ENCODE data around the gene MUC20. TPM values are rescaled to one million over a fixed set of nuclear protein-coding genes. Genes with fewer than 3 reads are reported as not detected.
"Not testable (repeated sequence)": the region's sequence is repeated elsewhere in the genome, so short reads cannot be mapped to it uniquely, and the experiment has no call there.

MUC20 gene
- total and polyA plus RNA-seq, 2 experiments from 2014 or later: 0.29 TPM; not detected in 1

- TF ChIP-seq, protein P1, sequence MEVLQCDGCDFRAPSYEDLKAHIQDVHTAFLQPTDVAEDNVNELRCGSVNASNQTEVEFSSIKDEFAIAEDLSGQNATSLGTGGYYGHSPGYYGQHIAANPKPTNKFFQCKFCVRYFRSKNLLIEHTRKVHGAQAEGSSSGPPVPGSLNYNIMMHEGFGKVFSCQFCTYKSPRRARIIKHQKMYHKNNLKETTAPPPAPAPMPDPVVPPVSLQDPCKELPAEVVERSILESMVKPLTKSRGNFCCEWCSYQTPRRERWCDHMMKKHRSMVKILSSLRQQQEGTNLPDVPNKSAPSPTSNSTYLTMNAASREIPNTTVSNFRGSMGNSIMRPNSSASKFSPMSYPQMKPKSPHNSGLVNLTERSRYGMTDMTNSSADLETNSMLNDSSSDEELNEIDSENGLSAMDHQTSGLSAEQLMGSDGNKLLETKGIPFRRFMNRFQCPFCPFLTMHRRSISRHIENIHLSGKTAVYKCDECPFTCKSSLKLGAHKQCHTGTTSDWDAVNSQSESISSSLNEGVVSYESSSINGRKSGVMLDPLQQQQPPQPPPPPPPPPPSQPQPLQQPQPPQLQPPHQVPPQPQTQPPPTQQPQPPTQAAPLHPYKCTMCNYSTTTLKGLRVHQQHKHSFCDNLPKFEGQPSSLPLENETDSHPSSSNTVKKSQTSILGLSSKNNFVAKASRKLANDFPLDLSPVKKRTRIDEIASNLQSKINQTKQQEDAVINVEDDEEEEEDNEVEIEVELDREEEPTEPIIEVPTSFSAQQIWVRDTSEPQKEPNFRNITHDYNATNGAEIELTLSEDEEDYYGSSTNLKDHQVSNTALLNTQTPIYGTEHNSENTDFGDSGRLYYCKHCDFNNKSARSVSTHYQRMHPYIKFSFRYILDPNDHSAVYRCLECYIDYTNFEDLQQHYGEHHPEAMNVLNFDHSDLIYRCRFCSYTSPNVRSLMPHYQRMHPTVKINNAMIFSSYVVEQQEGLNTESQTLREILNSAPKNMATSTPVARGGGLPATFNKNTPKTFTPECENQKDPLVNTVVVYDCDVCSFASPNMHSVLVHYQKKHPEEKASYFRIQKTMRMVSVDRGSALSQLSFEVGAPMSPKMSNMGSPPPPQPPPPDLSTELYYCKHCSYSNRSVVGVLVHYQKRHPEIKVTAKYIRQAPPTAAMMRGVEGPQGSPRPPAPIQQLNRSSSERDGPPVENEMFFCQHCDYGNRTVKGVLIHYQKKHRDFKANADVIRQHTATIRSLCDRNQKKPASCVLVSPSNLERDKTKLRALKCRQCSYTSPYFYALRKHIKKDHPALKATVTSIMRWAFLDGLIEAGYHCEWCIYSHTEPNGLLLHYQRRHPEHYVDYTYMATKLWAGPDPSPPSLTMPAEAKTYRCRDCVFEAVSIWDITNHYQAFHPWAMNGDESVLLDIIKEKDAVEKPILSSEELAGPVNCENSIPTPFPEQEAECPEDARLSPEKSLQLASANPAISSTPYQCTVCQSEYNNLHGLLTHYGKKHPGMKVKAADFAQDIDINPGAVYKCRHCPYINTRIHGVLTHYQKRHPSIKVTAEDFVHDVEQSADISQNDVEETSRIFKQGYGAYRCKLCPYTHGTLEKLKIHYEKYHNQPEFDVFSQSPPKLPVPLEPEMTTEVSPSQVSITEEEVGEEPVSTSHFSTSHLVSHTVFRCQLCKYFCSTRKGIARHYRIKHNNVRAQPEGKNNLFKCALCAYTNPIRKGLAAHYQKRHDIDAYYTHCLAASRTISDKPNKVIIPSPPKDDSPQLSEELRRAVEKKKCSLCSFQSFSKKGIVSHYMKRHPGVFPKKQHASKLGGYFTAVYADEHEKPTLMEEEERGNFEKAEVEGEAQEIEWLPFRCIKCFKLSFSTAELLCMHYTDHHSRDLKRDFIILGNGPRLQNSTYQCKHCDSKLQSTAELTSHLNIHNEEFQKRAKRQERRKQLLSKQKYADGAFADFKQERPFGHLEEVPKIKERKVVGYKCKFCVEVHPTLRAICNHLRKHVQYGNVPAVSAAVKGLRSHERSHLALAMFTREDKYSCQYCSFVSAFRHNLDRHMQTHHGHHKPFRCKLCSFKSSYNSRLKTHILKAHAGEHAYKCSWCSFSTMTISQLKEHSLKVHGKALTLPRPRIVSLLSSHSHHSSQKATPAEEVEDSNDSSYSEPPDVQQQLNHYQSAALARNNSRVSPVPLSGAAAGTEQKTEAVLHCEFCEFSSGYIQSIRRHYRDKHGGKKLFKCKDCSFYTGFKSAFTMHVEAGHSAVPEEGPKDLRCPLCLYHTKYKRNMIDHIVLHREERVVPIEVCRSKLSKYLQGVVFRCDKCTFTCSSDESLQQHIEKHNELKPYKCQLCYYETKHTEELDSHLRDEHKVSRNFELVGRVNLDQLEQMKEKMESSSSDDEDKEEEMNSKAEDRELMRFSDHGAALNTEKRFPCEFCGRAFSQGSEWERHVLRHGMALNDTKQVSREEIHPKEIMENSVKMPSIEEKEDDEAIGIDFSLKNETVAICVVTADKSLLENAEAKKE (CRISPR knock-in tag; IDR thresholded peaks at IDR 0.05): no peak
Measured at GRCh38 chr3:195690951-195691350, 29.8 kb upstream of the MUC20 start (continued).

DNA sequence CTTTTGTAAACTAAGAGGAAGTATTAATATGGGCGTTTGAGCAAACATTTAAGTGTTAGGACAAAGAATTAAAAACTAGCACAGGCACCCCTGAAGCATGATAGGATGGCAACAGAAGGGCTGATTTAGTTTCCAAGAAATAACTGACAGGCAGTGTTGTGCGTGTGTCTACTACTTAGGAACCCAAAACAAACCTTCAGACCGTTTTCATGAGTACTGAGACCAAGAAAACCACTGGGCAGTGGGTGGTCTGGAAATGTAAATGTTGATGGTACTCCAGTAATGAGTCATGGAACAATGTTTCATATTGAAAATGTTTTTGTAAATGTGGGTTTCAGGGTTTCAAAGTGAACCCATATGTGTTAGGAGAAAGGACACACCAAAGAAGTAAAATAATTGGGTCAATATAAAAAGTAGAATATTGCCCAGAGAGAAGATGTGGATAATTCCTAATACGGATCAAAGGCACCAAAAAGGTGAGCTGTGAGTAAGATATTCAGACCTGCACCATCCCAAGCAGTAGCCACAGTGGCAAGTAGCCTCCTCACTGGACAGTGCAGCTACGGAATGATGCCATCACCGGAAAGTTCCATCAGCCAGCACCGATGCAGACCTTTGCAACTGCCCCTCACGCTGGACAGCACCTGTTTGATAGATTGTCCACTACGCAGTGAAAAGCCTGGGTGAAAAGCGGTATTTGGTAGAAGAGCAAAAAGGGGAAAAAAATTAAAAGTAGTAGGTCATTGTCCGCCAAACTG is 29.0 kb upstream of the MUC20 start:
- H3F3A ChIP-seq (replicated peaks; ENCODE audit: low read depth); ATAC-seq; H3K4me1 Mint-ChIP-seq; H3K4me3 ChIP-seq; H3K9me3 Mint-ChIP-seq; H3K4me1 ChIP-seq (ENCODE audit: insufficient read depth); H3K79me2 ChIP-seq (replicated peaks; ENCODE audit: insufficient read depth); H3K9me2 ChIP-seq (ENCODE audit: insufficient read depth); H2AFZ ChIP-seq; H3K4me3 Mint-ChIP-seq; H3K27ac Mint-ChIP-seq; H3K27me3 Mint-ChIP-seq (ENCODE audit: insufficient read depth, low read depth, poor library complexity); H3K27ac ChIP-seq (ENCODE audit: low read depth); H4K20me1 ChIP-seq (replicated peaks; ENCODE audit: insufficient read depth); H3K4me2 ChIP-seq; DNase-seq (ENCODE audit: low spot score); H3K27me3 ChIP-seq (ENCODE audit: insufficient read depth); H3K36me3 ChIP-seq (ENCODE audit: insufficient read depth): not testable (repeated sequence)
- H3K36me3 Mint-ChIP-seq (ENCODE audit: low read depth): peaks cover 19% of the 10 kb centered on the region

DNA sequence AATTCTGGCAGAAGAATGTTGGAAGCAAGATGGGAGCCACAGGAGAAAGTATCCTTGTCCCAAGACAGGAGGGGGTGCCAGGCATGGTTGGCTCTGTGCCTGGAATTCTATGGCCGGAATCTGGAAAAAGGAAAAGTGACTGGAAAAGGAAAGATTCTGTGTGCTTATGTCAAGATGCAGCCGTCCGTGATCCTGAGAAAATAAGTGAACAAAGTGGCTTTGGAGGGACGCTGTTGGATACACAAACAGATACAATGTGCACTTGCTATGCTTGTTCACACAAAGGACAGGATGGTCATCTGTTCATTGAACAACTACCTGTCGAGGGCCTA is 28.5 kb upstream of the MUC20 start:
- no peak for ATAC-seq
- no peak overlapping the region for H3K27ac ChIP-seq (ENCODE audit: low read depth)
- no peak for TF ChIP-seq EZH2 (IDR thresholded peaks at IDR 0.05; ENCODE audit: low read depth, unreplicated experiment)
- no peak for TF ChIP-seq STAT1 (IDR thresholded peaks at IDR 0.05; ENCODE audit: unreplicated experiment)
- no peak for TF ChIP-seq ETS1 (IDR thresholded peaks at IDR 0.05)
- TF ChIP-seq, protein P2, sequence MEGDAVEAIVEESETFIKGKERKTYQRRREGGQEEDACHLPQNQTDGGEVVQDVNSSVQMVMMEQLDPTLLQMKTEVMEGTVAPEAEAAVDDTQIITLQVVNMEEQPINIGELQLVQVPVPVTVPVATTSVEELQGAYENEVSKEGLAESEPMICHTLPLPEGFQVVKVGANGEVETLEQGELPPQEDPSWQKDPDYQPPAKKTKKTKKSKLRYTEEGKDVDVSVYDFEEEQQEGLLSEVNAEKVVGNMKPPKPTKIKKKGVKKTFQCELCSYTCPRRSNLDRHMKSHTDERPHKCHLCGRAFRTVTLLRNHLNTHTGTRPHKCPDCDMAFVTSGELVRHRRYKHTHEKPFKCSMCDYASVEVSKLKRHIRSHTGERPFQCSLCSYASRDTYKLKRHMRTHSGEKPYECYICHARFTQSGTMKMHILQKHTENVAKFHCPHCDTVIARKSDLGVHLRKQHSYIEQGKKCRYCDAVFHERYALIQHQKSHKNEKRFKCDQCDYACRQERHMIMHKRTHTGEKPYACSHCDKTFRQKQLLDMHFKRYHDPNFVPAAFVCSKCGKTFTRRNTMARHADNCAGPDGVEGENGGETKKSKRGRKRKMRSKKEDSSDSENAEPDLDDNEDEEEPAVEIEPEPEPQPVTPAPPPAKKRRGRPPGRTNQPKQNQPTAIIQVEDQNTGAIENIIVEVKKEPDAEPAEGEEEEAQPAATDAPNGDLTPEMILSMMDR (conservative IDR thresholded peaks at IDR 0.05; ENCODE audit: low read depth in 2 of 2): no peak

More for the DNA sequence above, 28.5 kb upstream of the MUC20 start:
- H3K79me2 ChIP-seq (replicated peaks; ENCODE audit: insufficient read depth): no peaks in the 10 kb centered on the region
- no peaks in the 10 kb centered on the region for H3K36me3 ChIP-seq (ENCODE audit: insufficient read depth)
- no peaks in the 10 kb centered on the region for H3K9me2 ChIP-seq (ENCODE audit: insufficient read depth)
- no peaks in the 10 kb centered on the region for H4K20me1 ChIP-seq (replicated peaks; ENCODE audit: insufficient read depth)
- H2AFZ ChIP-seq: no peak overlapping the region
- Mint-ChIP-seq H3K4me3 (no peak overlapping the region), H3K36me3 (ENCODE audit: low read depth) (peaks cover 17% of the 10 kb centered on the region), H3K4me1 (peaks cover 10% of the 10 kb centered on the region), H3K9me3 (peaks cover 3% of the 10 kb centered on the region; the same call in 1 of the 3 replicates), H3K27me3 (ENCODE audit: insufficient read depth, low read depth, poor library complexity) (peaks cover 3% of the 10 kb centered on the region), H3K27ac (no peak overlapping the region)
- no peak overlapping the region for H3K4me2 ChIP-seq
- no peak for DNase-seq (ENCODE audit: low spot score)
- no peaks in the 10 kb centered on the region for H3K27me3 ChIP-seq (ENCODE audit: insufficient read depth)
- no peaks in the 10 kb centered on the region for H3F3A ChIP-seq (replicated peaks; ENCODE audit: low read depth)
- H3K4me3 ChIP-seq: no peak overlapping the region
- 0 out of 2 replicates have a peak, but pooled peaks cover under 1% of the 10 kb centered on the region for H3K4me1 ChIP-seq (ENCODE audit: insufficient read depth)
